ENCODE results near the gene DICER1. TPM values are rescaled to one million over a fixed set of nuclear protein-coding genes. Genes with fewer than 3 reads are reported as not detected.
A peak's percentile ranks its signal among the peaks of the same experiment; 100 is the strongest.

DICER1 gene
- total RNA-seq, 1 donor from 2014 or later, result 103 TPM

GRCh38 chr14:95156161-95157047 lies 925 bp downstream of the DICER1 start:
- Mint-ChIP-seq H3K27ac (ENCODE audit: unreplicated experiment) (peak overlapping the region; percentile 14), H3K27me3 (ENCODE audit: low read depth, unreplicated experiment) (no peaks in the 10 kb centered on the region), H3K9me3 (ENCODE audit: unreplicated experiment) (no peaks in the 10 kb centered on the region), H3K4me1 (ENCODE audit: low read depth, unreplicated experiment) (peaks cover 15% of the 10 kb centered on the region), H3K4me3 (ENCODE audit: unreplicated experiment) (peak overlapping the region; percentile 82), H3K36me3 (ENCODE audit: low read depth, unreplicated experiment) (no peaks in the 10 kb centered on the region)
- peaks cover 42% of the 10 kb centered on the region for H4K20me1 ChIP-seq (ENCODE audit: insufficient read depth, low read length)
- peak overlapping the region; percentile 96 for H3K27ac ChIP-seq (ENCODE audit: low read depth, low read length)
- TF ChIP-seq CTCF (IDR thresholded peaks at IDR 0.05; ENCODE audit: insufficient read depth, low read depth, low read length) (no peak), EZH2 (IDR thresholded peaks at IDR 0.05; ENCODE audit: insufficient read depth, low read length) (no peak)
- peak overlapping the region; percentile 74 for H3K4me3 ChIP-seq (ENCODE audit: insufficient read depth, low read depth, low read length)
- peaks cover 8% of the 10 kb centered on the region for H3K4me1 ChIP-seq (ENCODE audit: insufficient read depth, low read length)
- FAIRE-seq (no peak), DNase-seq (ENCODE audit: low read depth) (peak; percentile 22)
- H2AFZ ChIP-seq (ENCODE audit: low read depth, low read length), result peak overlapping the region; percentile 59
- H3K27me3 ChIP-seq (ENCODE audit: insufficient read depth, low read length), result no peaks in the 10 kb centered on the region
- no peaks in the 10 kb centered on the region for H3K9me3 ChIP-seq (ENCODE audit: insufficient read depth, low read depth, low read length)
- H3K79me2 ChIP-seq (ENCODE audit: insufficient read depth, low read length), result peaks cover 58% of the 10 kb centered on the region
- H3K36me3 ChIP-seq (ENCODE audit: insufficient read depth, low read length), result no peaks in the 10 kb centered on the region
- H3K4me2 ChIP-seq (ENCODE audit: low read length), result peak overlapping the region; percentile 90
- H3K9ac ChIP-seq (ENCODE audit: low read length), result peak overlapping the region; percentile 97

GRCh38 chr14:95155045-95155444 lies 2.3 kb downstream of the DICER1 start:
- no peak for TF ChIP-seq CTCF (IDR thresholded peaks at IDR 0.05; ENCODE audit: insufficient read depth, low read depth, low read length)
- no peak for TF ChIP-seq EZH2 (IDR thresholded peaks at IDR 0.05; ENCODE audit: insufficient read depth, low read length)
- Mint-ChIP-seq H3K36me3 (ENCODE audit: low read depth, unreplicated experiment) (no peaks in the 10 kb centered on the region), H3K9me3 (ENCODE audit: unreplicated experiment) (no peaks in the 10 kb centered on the region), H3K27ac (ENCODE audit: unreplicated experiment) (no peak overlapping the region), H3K27me3 (ENCODE audit: low read depth, unreplicated experiment) (no peaks in the 10 kb centered on the region), H3K4me1 (ENCODE audit: low read depth, unreplicated experiment) (peaks cover 16% of the 10 kb centered on the region), H3K4me3 (ENCODE audit: unreplicated experiment) (peak overlapping the region; percentile 82)
- Histone ChIP-seq H3K4me3 (ENCODE audit: insufficient read depth, low read depth, low read length) (no peak overlapping the region), H3K27ac (ENCODE audit: low read depth, low read length) (no peak overlapping the region), H4K20me1 (ENCODE audit: insufficient read depth, low read length) (peaks cover 56% of the 10 kb centered on the region), H3K9ac (ENCODE audit: low read length) (no peak overlapping the region), H3K4me2 (ENCODE audit: low read length) (peak overlapping the region; percentile 90), H3K79me2 (ENCODE audit: insufficient read depth, low read length) (peaks cover 72% of the 10 kb centered on the region), H3K9me3 (ENCODE audit: insufficient read depth, low read depth, low read length) (no peaks in the 10 kb centered on the region), H3K36me3 (ENCODE audit: insufficient read depth, low read length) (no peaks in the 10 kb centered on the region), H3K4me1 (ENCODE audit: insufficient read depth, low read length) (peaks cover 8% of the 10 kb centered on the region), H3K27me3 (ENCODE audit: insufficient read depth, low read length) (no peaks in the 10 kb centered on the region), H2AFZ (ENCODE audit: low read depth, low read length) (no peak overlapping the region)
- DNase-seq (ENCODE audit: low read depth) (no peak), FAIRE-seq (no peak)

GRCh38 chr14:95153866-95154265 lies 3.5 kb downstream of the DICER1 start:
- TF ChIP-seq EZH2 (IDR thresholded peaks at IDR 0.05; ENCODE audit: insufficient read depth, low read length) (no peak), CTCF (IDR thresholded peaks at IDR 0.05; ENCODE audit: insufficient read depth, low read depth, low read length) (no peak)
- no peak overlapping the region for H2AFZ ChIP-seq (ENCODE audit: low read depth, low read length)
- H3K36me3 ChIP-seq (ENCODE audit: insufficient read depth, low read length), result no peaks in the 10 kb centered on the region
- Mint-ChIP-seq H3K27me3 (ENCODE audit: low read depth, unreplicated experiment) (no peaks in the 10 kb centered on the region), H3K9me3 (ENCODE audit: unreplicated experiment) (no peaks in the 10 kb centered on the region), H3K27ac (ENCODE audit: unreplicated experiment) (no peak overlapping the region), H3K4me3 (ENCODE audit: unreplicated experiment) (no peak overlapping the region), H3K4me1 (ENCODE audit: low read depth, unreplicated experiment) (peaks cover 16% of the 10 kb centered on the region), H3K36me3 (ENCODE audit: low read depth, unreplicated experiment) (no peaks in the 10 kb centered on the region)
- peaks cover 84% of the 10 kb centered on the region for H3K79me2 ChIP-seq (ENCODE audit: insufficient read depth, low read length)
- H3K27ac ChIP-seq (ENCODE audit: low read depth, low read length), result no peak overlapping the region
- DNase-seq (ENCODE audit: low read depth) (no peak), FAIRE-seq (no peak)
- no peaks in the 10 kb centered on the region for H3K9me3 ChIP-seq (ENCODE audit: insufficient read depth, low read depth, low read length)
- H3K9ac ChIP-seq (ENCODE audit: low read length), result no peak overlapping the region
- no peak overlapping the region for H3K4me3 ChIP-seq (ENCODE audit: insufficient read depth, low read depth, low read length)
- peaks cover 67% of the 10 kb centered on the region for H4K20me1 ChIP-seq (ENCODE audit: insufficient read depth, low read length)
- H3K4me2 ChIP-seq (ENCODE audit: low read length), result no peak overlapping the region
- H3K4me1 ChIP-seq (ENCODE audit: insufficient read depth, low read length), result peaks cover 8% of the 10 kb centered on the region
- no peaks in the 10 kb centered on the region for H3K27me3 ChIP-seq (ENCODE audit: insufficient read depth, low read length)

All from astrocyte (in vitro differentiated cells and primary cell).